WTC11 (cell line): Measurements from ENCODE around the gene TLCD3B. TPM values are rescaled to one million over a fixed set of nuclear protein-coding genes. Genes with fewer than 3 reads are reported as not detected.

ENCODE experiments used
- ATAC-seq: fragments of 200-7000 bp; cut with Tn5 transposase; 2 replicates; pipeline ENCODE4 v1.10.0; 2021; ENCODE audit warnings: mild to moderate bottlenecking, moderate library complexity
- CTCF ChIA-PET: fragments of 300-600 bp; sonication (Branson Sonifier 250); formaldehyde crosslinking; loops from one replicate; lab custom pipeline; 2021; ENCODE audit warnings: antibody characterized with exemption; lab: Charles Lee
- POLR2A ChIA-PET: fragments of 350-600 bp; sonication (Branson Sonifier 250); formaldehyde crosslinking; loops from one replicate; lab custom pipeline; 2021; ENCODE audit warnings: antibody characterized with exemption; lab: Charles Lee
- DNase-seq: peaks from one replicate; pipeline ENCODE4 v3.0.0; 2021; ENCODE audit warnings: low spot score
- H3K27ac Mint-ChIP-seq: 2 replicates; pipeline ENCODE4 v1.8.0; 2021; ENCODE audit warnings: mixed read lengths
- H3K27me3 Mint-ChIP-seq: 2 replicates; pipeline ENCODE4 v1.8.0; 2021; ENCODE audit warnings: low read depth, mild to moderate bottlenecking, moderate library complexity, mixed read lengths
- H3K36me3 Mint-ChIP-seq: 2 replicates; pipeline ENCODE4 v1.8.0; 2021; ENCODE audit warnings: mixed read lengths
- H3K4me1 Mint-ChIP-seq: 2 replicates; pipeline ENCODE4 v1.8.0; 2022; ENCODE audit warnings: mixed read lengths
- H3K4me3 Mint-ChIP-seq: 2 replicates; pipeline ENCODE4 v1.8.0; 2021; ENCODE audit warnings: mild to moderate bottlenecking, moderate library complexity, mixed read lengths
- H3K9me3 Mint-ChIP-seq: 2 replicates; pipeline ENCODE4 v1.8.0; 2021; ENCODE audit warnings: mixed read lengths
- CREB1 ChIP-seq: sonication (generic); formaldehyde crosslinking; IDR thresholded peaks from 2 replicates; pipeline ENCODE4 v1.8.0; 2023; ENCODE audit warnings: mild to moderate bottlenecking, missing genetic modification reagents
- ELF4 ChIP-seq: sonication (generic); formaldehyde crosslinking; IDR thresholded peaks from 2 replicates; pipeline ENCODE4 v1.8.1; 2022; ENCODE audit warnings: low read depth, mild to moderate bottlenecking, moderate library complexity, missing genetic modification reagents
- ESRRA ChIP-seq: sonication (generic); formaldehyde crosslinking; IDR thresholded peaks from 2 replicates; pipeline ENCODE4 v1.8.1; 2022; ENCODE audit warnings: mild to moderate bottlenecking, missing genetic modification reagents, borderline replicate concordance
- GABPB1 ChIP-seq: sonication (generic); formaldehyde crosslinking; IDR thresholded peaks from 2 replicates; pipeline ENCODE4 v1.8.1; 2023; ENCODE audit warnings: mild to moderate bottlenecking, missing genetic modification reagents
- GRHL2 ChIP-seq: fragments of 250-450 bp; sonication (Bioruptor Pico); IDR thresholded peaks from 2 replicates; pipeline ENCODE4 v1.8.0; 2022; ENCODE audit warnings: mild to moderate bottlenecking, moderate library complexity; ENCODE audit not compliant: insufficient replicate concordance, severe bottlenecking
- IRF2 ChIP-seq: sonication (generic); formaldehyde crosslinking; IDR thresholded peaks from 2 replicates; pipeline ENCODE4 v1.8.0; 2022; ENCODE audit warnings: low read depth, missing genetic modification reagents, borderline replicate concordance
- NFE2L1 ChIP-seq: sonication (generic); formaldehyde crosslinking; IDR thresholded peaks from 2 replicates; pipeline ENCODE4 v1.8.1; 2023; ENCODE audit warnings: missing genetic modification reagents
- NR2C2 ChIP-seq: sonication (generic); formaldehyde crosslinking; IDR thresholded peaks from 2 replicates; pipeline ENCODE4 v1.8.0; 2022; ENCODE audit warnings: mild to moderate bottlenecking, missing genetic modification reagents
- RELA ChIP-seq: sonication (generic); formaldehyde crosslinking; IDR thresholded peaks from 2 replicates; pipeline ENCODE4 v1.8.1; 2022; ENCODE audit warnings: missing genetic modification reagents, mild to moderate bottlenecking, borderline replicate concordance
- SOX15 ChIP-seq: fragments of 250-450 bp; sonication (Bioruptor Pico); IDR thresholded peaks from 2 replicates; pipeline ENCODE4 v1.9.0; 2021; ENCODE audit warnings: mild to moderate bottlenecking
- SP1 ChIP-seq: sonication (generic); formaldehyde crosslinking; conservative IDR thresholded peaks from 2 replicates; pipeline ENCODE4 v1.8.1; 2022; ENCODE audit warnings: missing genetic modification reagents
- TEAD1 ChIP-seq: sonication (generic); formaldehyde crosslinking; IDR thresholded peaks from 2 replicates; pipeline ENCODE4 v1.8.0; 2022; ENCODE audit warnings: mild to moderate bottlenecking, missing genetic modification reagents
- TP53 ChIP-seq: sonication (generic); formaldehyde crosslinking; IDR thresholded peaks from 2 replicates; pipeline ENCODE4 v1.8.1; 2023; ENCODE audit warnings: mild to moderate bottlenecking, missing genetic modification reagents
- total RNA-seq: library from RNA; stranded (reverse); gene quantifications from 3 replicates; pipeline ENCODE4 v1.2.3, GENCODE V29; 2021
- TF ChIP-seq, protein P1 (sequence below): sonication (generic); formaldehyde crosslinking; IDR thresholded peaks from 2 replicates; pipeline ENCODE4 v1.8.0; 2023; ENCODE audit warnings: mild to moderate bottlenecking, missing genetic modification reagents
- TF ChIP-seq, protein P2 (sequence below): sonication (generic); formaldehyde crosslinking; IDR thresholded peaks from 2 replicates; pipeline ENCODE4 v1.8.0; 2023; ENCODE audit warnings: missing genetic modification reagents
- TF ChIP-seq, protein P3 (sequence below): fragments of 250-450 bp; sonication (Bioruptor Pico); IDR thresholded peaks from 2 replicates; pipeline ENCODE4 v1.8.0; 2021; ENCODE audit warnings: mild to moderate bottlenecking
- TF ChIP-seq, protein P4 (sequence below): fragments of 250-450 bp; sonication (Bioruptor Pico); IDR thresholded peaks from 2 replicates; pipeline ENCODE4 v1.9.0; 2021; ENCODE audit warnings: moderate library complexity, mild to moderate bottlenecking, inconsistent platforms, borderline replicate concordance
- TF ChIP-seq, protein P5 (sequence below): sonication (generic); formaldehyde crosslinking; IDR thresholded peaks from 2 replicates; pipeline ENCODE4 v1.8.1; 2023; ENCODE audit warnings: mild to moderate bottlenecking, missing genetic modification reagents, moderate library complexity
- TF ChIP-seq, protein P6 (sequence below): sonication (generic); formaldehyde crosslinking; IDR thresholded peaks from 2 replicates; pipeline ENCODE4 v1.8.1; 2023; ENCODE audit warnings: mild to moderate bottlenecking, missing genetic modification reagents, moderate library complexity
- TF ChIP-seq, protein P7 (sequence below): sonication (generic); formaldehyde crosslinking; IDR thresholded peaks from 2 replicates; pipeline ENCODE4 v1.8.1; 2023; ENCODE audit warnings: mild to moderate bottlenecking, missing genetic modification reagents
- TF ChIP-seq, protein P8 (sequence below): sonication (generic); formaldehyde crosslinking; IDR thresholded peaks from 2 replicates; pipeline ENCODE4 v1.8.1; 2022; ENCODE audit warnings: missing genetic modification reagents, borderline replicate concordance

Gene TLCD3B
- total RNA-seq, 1 experiment from 2014 or later: 28.1 TPM

DNA sequence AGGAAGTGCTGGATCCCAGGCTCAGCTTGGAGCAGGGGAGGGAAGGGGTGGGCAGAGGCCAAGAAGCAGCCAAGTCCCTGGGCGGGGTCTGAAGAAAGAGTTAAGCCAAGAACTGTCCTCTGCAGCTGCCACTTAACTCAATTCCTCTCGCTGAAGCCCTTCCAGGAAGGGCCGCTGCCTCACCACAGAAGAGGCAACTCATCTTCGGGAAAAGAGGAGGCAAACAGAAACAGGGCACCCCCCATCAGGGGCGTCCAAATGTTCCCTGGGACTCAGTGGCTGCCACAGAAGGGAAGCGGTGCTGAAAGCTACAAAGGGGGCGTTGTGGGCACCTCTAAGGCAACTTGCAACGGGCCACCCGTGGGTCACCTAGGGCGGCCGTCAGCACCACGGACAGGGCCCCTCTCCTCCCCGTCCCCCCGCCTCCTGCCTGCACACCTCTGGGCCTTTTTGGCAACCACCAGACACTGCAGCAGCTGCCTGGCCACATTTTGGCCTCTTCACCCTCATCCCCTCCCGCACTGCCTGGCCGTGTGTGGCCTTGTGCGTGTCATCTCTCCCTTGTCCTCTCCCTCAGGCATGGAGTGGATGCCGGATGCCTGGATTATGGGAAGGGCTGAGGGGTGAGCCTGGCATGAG is 2.5 kb downstream of the TLCD3B start (continued):
- TF ChIP-seq, protein P1, sequence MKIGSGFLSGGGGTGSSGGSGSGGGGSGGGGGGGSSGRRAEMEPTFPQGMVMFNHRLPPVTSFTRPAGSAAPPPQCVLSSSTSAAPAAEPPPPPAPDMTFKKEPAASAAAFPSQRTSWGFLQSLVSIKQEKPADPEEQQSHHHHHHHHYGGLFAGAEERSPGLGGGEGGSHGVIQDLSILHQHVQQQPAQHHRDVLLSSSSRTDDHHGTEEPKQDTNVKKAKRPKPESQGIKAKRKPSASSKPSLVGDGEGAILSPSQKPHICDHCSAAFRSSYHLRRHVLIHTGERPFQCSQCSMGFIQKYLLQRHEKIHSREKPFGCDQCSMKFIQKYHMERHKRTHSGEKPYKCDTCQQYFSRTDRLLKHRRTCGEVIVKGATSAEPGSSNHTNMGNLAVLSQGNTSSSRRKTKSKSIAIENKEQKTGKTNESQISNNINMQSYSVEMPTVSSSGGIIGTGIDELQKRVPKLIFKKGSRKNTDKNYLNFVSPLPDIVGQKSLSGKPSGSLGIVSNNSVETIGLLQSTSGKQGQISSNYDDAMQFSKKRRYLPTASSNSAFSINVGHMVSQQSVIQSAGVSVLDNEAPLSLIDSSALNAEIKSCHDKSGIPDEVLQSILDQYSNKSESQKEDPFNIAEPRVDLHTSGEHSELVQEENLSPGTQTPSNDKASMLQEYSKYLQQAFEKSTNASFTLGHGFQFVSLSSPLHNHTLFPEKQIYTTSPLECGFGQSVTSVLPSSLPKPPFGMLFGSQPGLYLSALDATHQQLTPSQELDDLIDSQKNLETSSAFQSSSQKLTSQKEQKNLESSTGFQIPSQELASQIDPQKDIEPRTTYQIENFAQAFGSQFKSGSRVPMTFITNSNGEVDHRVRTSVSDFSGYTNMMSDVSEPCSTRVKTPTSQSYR: 0 out of 2 replicates have a peak, but pooled peaks have one; percentile 35
- TF ChIP-seq SP1 (CRISPR knock-in tag) (no peak), ESRRA (CRISPR knock-in tag) (no peak; the same call in 1 of the 2 replicates), ELF4 (no peak), CREB1 (peak; percentile 70; the same call in 1 of the 2 replicates), RELA (CRISPR knock-in tag) (peak; percentile 25; the same call in 1 of the 2 replicates), TEAD1 (CRISPR knock-in tag) (peak; percentile 78), GABPB1 (CRISPR knock-in tag) (no peak), TP53 (no peak), NFE2L1 (CRISPR knock-in tag) (no peak; the same call in 1 of the 2 replicates), GRHL2 (CRISPR knock-in tag) (no peak)
- TF ChIP-seq, protein P2, sequence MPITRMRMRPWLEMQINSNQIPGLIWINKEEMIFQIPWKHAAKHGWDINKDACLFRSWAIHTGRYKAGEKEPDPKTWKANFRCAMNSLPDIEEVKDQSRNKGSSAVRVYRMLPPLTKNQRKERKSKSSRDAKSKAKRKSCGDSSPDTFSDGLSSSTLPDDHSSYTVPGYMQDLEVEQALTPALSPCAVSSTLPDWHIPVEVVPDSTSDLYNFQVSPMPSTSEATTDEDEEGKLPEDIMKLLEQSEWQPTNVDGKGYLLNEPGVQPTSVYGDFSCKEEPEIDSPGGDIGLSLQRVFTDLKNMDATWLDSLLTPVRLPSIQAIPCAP (CRISPR knock-in tag): no peak
- TF ChIP-seq, protein P3, sequence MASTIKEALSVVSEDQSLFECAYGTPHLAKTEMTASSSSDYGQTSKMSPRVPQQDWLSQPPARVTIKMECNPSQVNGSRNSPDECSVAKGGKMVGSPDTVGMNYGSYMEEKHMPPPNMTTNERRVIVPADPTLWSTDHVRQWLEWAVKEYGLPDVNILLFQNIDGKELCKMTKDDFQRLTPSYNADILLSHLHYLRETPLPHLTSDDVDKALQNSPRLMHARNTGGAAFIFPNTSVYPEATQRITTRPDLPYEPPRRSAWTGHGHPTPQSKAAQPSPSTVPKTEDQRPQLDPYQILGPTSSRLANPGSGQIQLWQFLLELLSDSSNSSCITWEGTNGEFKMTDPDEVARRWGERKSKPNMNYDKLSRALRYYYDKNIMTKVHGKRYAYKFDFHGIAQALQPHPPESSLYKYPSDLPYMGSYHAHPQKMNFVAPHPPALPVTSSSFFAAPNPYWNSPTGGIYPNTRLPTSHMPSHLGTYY (CRISPR knock-in tag): no peak
- TF ChIP-seq, protein P4, sequence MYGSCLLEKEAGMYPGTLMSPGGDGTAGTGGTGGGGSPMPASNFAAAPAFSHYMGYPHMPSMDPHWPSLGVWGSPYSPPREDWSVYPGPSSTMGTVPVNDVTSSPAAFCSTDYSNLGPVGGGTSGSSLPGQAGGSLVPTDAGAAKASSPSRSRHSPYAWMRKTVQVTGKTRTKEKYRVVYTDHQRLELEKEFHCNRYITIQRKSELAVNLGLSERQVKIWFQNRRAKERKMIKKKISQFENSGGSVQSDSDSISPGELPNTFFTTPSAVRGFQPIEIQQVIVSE (CRISPR knock-in tag): no peak
- TF ChIP-seq, protein P5, sequence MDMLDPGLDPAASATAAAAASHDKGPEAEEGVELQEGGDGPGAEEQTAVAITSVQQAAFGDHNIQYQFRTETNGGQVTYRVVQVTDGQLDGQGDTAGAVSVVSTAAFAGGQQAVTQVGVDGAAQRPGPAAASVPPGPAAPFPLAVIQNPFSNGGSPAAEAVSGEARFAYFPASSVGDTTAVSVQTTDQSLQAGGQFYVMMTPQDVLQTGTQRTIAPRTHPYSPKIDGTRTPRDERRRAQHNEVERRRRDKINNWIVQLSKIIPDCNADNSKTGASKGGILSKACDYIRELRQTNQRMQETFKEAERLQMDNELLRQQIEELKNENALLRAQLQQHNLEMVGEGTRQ: no peak
- TF ChIP-seq, protein P6, sequence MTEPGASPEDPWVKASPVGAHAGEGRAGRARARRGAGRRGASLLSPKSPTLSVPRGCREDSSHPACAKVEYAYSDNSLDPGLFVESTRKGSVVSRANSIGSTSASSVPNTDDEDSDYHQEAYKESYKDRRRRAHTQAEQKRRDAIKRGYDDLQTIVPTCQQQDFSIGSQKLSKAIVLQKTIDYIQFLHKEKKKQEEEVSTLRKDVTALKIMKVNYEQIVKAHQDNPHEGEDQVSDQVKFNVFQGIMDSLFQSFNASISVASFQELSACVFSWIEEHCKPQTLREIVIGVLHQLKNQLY (CRISPR knock-in tag): 0 out of 2 replicates have a peak, but pooled peaks have one; percentile 30

DNA sequence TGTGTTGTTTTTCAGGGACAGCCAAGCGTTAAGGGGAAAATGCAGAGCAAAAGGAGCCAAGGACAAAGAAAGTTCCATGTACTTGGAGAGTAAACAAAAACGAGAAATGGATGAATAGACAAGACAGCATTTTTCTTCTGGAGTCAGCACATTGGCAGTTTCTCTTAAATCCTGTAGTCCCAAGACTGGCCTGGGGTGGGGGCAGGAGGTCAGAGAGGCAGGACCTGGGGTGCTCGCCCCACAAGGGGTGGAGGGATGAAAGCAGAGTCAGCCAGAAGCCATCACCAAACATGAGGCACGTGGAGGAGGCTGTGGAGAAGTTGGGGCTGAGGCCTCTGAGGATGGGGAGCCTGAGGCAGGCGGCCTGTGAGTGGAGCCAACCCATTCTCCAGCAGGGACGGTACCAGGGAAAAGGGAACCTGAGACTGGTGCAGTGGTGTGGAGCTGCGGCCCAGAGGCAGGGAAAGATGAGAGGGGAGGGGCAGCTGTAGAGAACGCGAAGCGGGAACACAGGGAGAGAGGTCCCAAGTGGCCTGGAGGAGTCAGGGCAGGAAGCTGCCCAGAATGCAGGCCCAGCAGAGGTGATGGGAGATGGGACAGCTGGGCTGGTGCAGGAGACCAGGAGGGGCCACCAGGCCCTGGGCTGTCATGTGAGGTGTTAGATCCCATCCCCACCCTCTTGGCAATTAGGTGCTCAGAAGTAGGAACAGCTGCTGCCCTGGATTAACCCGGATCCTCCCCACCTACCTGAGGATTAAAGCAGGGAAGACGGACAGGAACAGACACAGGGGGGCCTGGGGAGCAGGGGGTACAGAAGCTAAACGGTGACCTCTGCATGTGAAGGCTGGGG is 3.3 kb downstream of the TLCD3B start:
- no peak; the same call in 1 of the 2 replicates for ATAC-seq
- no peak overlapping the region for H3K27ac Mint-ChIP-seq
- no peak overlapping the region for H3K4me3 Mint-ChIP-seq
- H3K36me3 Mint-ChIP-seq: no peaks in the 10 kb centered on the region
- H3K27me3 Mint-ChIP-seq: peaks cover 13% of the 10 kb centered on the region
- no peak for DNase-seq
- peaks cover 35% of the 10 kb centered on the region for H3K4me1 Mint-ChIP-seq
- no peak for TF ChIP-seq NR2C2 (CRISPR knock-in tag)
- no peak for TF ChIP-seq SOX15 (CRISPR knock-in tag)
- TF ChIP-seq, protein P7, sequence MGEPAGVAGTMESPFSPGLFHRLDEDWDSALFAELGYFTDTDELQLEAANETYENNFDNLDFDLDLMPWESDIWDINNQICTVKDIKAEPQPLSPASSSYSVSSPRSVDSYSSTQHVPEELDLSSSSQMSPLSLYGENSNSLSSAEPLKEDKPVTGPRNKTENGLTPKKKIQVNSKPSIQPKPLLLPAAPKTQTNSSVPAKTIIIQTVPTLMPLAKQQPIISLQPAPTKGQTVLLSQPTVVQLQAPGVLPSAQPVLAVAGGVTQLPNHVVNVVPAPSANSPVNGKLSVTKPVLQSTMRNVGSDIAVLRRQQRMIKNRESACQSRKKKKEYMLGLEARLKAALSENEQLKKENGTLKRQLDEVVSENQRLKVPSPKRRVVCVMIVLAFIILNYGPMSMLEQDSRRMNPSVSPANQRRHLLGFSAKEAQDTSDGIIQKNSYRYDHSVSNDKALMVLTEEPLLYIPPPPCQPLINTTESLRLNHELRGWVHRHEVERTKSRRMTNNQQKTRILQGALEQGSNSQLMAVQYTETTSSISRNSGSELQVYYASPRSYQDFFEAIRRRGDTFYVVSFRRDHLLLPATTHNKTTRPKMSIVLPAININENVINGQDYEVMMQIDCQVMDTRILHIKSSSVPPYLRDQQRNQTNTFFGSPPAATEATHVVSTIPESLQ: no peak
- TF ChIP-seq IRF2 (CRISPR knock-in tag): no peak
- TF ChIP-seq ESRRA (CRISPR knock-in tag): no peak
- TF ChIP-seq, protein P8, sequence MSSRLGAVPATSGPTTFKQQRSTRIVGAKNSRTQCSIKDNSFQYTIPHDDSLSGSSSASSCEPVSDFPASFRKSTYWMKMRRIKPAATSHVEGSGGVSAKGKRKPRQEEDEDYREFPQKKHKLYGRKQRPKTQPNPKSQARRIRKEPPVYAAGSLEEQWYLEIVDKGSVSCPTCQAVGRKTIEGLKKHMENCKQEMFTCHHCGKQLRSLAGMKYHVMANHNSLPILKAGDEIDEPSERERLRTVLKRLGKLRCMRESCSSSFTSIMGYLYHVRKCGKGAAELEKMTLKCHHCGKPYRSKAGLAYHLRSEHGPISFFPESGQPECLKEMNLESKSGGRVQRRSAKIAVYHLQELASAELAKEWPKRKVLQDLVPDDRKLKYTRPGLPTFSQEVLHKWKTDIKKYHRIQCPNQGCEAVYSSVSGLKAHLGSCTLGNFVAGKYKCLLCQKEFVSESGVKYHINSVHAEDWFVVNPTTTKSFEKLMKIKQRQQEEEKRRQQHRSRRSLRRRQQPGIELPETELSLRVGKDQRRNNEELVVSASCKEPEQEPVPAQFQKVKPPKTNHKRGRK (CRISPR knock-in tag): no peak
- TF ChIP-seq, all 79 proteins: peak for 0
- no peaks in the 10 kb centered on the region for H3K9me3 Mint-ChIP-seq
- ChIA-PET POLR2A (interaction anchor here (0.9 kb wide), 1 partner anchor 46 kb away, joined by 3 read pairs; no protein-coding TSS in a partner anchor), CTCF (interaction anchor here (0.6 to 1.6 kb wide), 12 partner anchors 10 to 402 kb away, joined by 3 to 6 read pairs (median 3); partner anchors contain the start of genes DCTPP1 and SEZ6L2)
